A673 (cell line): ENCODE data around the gene NEDD9. TPM values are rescaled to one million over a fixed set of nuclear protein-coding genes. Genes with fewer than 3 reads are reported as not detected.

Source experiments
- BruUV-seq: library from RNA; stranded (reverse); fragments of 400-500 nt; replicated peaks from 2 replicates; lab custom pipeline; 2021; lab: Mats Ljungman, UMichigan
- CTCF ChIA-PET: fragments of 300-600 bp; sonication (Branson Sonifier 250); formaldehyde crosslinking; loops from one replicate; lab custom pipeline; 2022; ENCODE audit warnings: antibody characterized with exemption; lab: Charles Lee
- POLR2A ChIA-PET: fragments of 300-600 bp; sonication (Branson Sonifier 250); formaldehyde crosslinking; loops from one replicate; lab custom pipeline; 2022; ENCODE audit warnings: antibody characterized with exemption; ENCODE audit not compliant: low non-redundant PET; lab: Charles Lee
- DNase-seq: peaks from one replicate; pipeline ENCODE4 v3.0.0-alpha.2; 2015; ENCODE audit warnings: low spot score
- H3K27ac ChIP-seq: fragments of 200-600 bp; sonication (generic); 2 replicates; pipeline ENCODE4 v1.5.1; 2016; ENCODE audit warnings: mixed run types, low read depth, mild to moderate bottlenecking, mixed read lengths, antibody characterized with exemption, low read length; ENCODE audit not compliant: poor library complexity, severe bottlenecking
- H3K27me3 ChIP-seq: fragments of 200-600 bp; sonication (generic); replicated peaks from 2 replicates; pipeline ENCODE4 v1.6.1; 2017; ENCODE audit warnings: mixed run types, low read depth, mild to moderate bottlenecking, mixed read lengths, antibody characterized with exemption, low read length; ENCODE audit not compliant: insufficient read depth, poor library complexity
- H3K36me3 ChIP-seq: fragments of 200-600 bp; sonication (generic); 2 replicates; pipeline ENCODE4 v1.6.1; 2016; ENCODE audit warnings: mixed run types, mild to moderate bottlenecking, mixed read lengths, antibody characterized with exemption, low read length; ENCODE audit not compliant: insufficient read depth, poor library complexity, severe bottlenecking
- H3K4me1 ChIP-seq: fragments of 200-600 bp; sonication (generic); 2 replicates; pipeline ENCODE4 v1.6.1; 2017; ENCODE audit warnings: mixed run types, mild to moderate bottlenecking, mixed read lengths, antibody characterized with exemption, low read length; ENCODE audit not compliant: insufficient read depth, poor library complexity, severe bottlenecking
- H3K4me3 ChIP-seq: fragments of 200-600 bp; sonication (generic); 2 replicates; pipeline ENCODE4 v1.5.1; 2016; ENCODE audit warnings: low read depth, mixed run types, mild to moderate bottlenecking, mixed read lengths, low read length; ENCODE audit not compliant: poor library complexity, severe bottlenecking
- H3K9me3 ChIP-seq: fragments of 200-600 bp; sonication (generic); 2 replicates; pipeline ENCODE4 v1.6.1; 2016; ENCODE audit warnings: mixed run types, low read depth, mild to moderate bottlenecking, mixed read lengths, antibody characterized with exemption, low read length; ENCODE audit not compliant: poor library complexity, severe bottlenecking
- CTCF ChIP-seq: fragments of 300-800, 200-600 bp; sonication (generic); conservative IDR thresholded peaks from 2 replicates; pipeline ENCODE4 v1.5.1; 2017; ENCODE audit warnings: low read depth, mild to moderate bottlenecking, antibody characterized with exemption, low read length, moderate library complexity, mixed read lengths
- EZH2 ChIP-seq: fragments of 200-600 bp; sonication (generic); IDR thresholded peaks from 2 replicates; pipeline ENCODE4 v1.6.1; 2017; ENCODE audit warnings: borderline replicate concordance, low read depth, mild to moderate bottlenecking, mixed read lengths, antibody characterized with exemption, low read length; ENCODE audit not compliant: poor library complexity, severe bottlenecking
- intact Hi-C: fragments of 100-400 bp; cut with micrococcal nuclease; formaldehyde crosslinking; loops from one replicate; pipeline ENCODE4 v1.10.0; 2022; ENCODE audit not compliant: unreplicated experiment
- total RNA-seq: library from RNA; stranded (reverse); gene quantifications from 2 replicates; pipeline ENCODE4 v1.2.3, GENCODE V29; 2021

Gene NEDD9
- total RNA-seq, 1 experiment from 2014 or later: 6.6 TPM

GRCh38 chr6:11141295-11141694 is 91.2 kb downstream of the NEDD9 start:
- no peaks in the 10 kb centered on the region for H3K36me3 ChIP-seq
- POLR2A ChIA-PET: no interaction called here
- no peaks in the 10 kb centered on the region for H3K27me3 ChIP-seq
- intact Hi-C loops: no loop called here
- H3K4me3 ChIP-seq: no peak overlapping the region
- no peak for DNase-seq
- no peak for TF ChIP-seq EZH2
- TF ChIP-seq CTCF: no peak
- CTCF ChIA-PET: no interaction called here
- H3K9me3 ChIP-seq: no peaks in the 10 kb centered on the region
- BruUV-seq: no TSS peak
- no peak overlapping the region for H3K27ac ChIP-seq
- peaks cover 17% of the 10 kb centered on the region for H3K4me1 ChIP-seq

DNA sequence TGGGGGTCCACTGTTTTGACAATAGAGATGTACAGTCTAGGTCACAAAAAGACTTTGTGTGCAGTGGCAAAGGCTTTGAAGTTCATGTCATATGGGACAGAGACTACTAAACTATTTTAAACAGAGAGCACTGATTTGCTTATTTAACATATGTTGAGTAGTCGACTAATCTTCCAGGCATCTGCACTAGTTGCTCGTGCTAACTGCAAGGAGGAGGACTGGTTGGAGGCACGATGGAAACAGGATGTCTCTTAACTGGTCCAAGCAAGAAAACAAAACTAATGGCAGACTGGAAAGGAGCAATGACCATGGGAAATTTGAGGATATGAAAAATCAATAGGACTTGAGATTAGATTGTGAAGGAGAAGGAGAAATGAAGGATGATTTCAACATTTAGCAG is 92.4 kb downstream of the NEDD9 start:
- BruUV-seq: no TSS peak
- no peak for DNase-seq
- CTCF ChIA-PET: no interaction called here
- intact Hi-C loops: no loop called here
- no peak overlapping the region for H3K27ac ChIP-seq
- H3K27me3 ChIP-seq: no peaks in the 10 kb centered on the region
- no peak for TF ChIP-seq CTCF
- TF ChIP-seq EZH2: no peak
- no peaks in the 10 kb centered on the region for H3K9me3 ChIP-seq
- H3K4me3 ChIP-seq: no peak overlapping the region
- POLR2A ChIA-PET: no interaction called here
- H3K4me1 ChIP-seq: peaks cover 17% of the 10 kb centered on the region
- peaks cover 4% of the 10 kb centered on the region for H3K36me3 ChIP-seq

DNA sequence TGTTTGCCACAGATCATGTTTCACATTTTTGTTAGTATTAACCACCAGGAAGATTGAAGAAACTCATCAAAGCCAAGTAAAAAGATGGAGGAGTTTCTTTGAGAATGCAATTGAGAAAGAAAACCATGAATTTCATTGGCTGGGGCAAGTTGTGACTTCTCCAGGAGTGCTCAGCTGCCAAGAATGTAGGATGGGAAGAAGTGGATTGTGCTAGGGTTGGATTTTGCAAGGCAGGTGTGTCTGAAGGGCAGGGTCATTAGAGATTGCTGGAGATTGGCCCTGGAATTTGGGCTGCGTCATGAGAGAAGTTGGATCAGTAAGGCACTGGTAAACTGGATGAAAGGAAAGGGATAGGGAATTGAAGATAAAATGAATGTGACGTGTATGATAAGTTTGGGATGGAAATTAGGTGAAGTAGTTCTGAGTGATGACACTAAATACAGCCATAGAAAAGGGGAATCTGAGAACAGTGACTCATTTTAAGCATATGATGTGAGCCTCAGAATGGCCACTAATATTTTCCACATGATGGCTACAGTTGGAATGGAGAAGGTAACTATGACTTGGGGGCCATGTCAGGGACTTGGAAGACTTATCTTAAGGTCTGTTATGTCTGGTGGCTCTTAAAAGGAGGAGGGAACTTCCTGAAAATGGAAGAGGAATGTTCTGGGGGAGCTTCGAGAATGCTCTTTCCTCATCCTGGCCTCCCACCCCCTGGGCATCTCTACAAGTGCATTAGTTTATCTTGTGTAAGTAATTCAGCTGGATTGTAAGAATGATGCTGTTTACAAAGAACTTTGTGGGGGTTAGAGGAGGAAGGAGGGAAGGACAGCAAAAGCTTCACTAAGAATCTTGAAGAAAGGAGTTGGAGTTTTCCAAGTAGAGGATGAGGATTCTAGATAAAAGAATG is 93.2 kb downstream of the NEDD9 start:
- Histone ChIP-seq H3K36me3 (peaks cover 4% of the 10 kb centered on the region), H3K4me1 (peaks cover 17% of the 10 kb centered on the region), H3K27me3 (no peaks in the 10 kb centered on the region), H3K27ac (no peak overlapping the region), H3K4me3 (no peak overlapping the region), H3K9me3 (no peaks in the 10 kb centered on the region)
- intact Hi-C loops: no loop called here
- DNase-seq: no peak
- TF ChIP-seq EZH2 (no peak), CTCF (no peak)
- POLR2A ChIA-PET: no interaction called here
- CTCF ChIA-PET: no interaction called here
- BruUV-seq: no TSS peak
